ENCODE data around the gene TIAM1.

The TIAM1 gene

DNA sequence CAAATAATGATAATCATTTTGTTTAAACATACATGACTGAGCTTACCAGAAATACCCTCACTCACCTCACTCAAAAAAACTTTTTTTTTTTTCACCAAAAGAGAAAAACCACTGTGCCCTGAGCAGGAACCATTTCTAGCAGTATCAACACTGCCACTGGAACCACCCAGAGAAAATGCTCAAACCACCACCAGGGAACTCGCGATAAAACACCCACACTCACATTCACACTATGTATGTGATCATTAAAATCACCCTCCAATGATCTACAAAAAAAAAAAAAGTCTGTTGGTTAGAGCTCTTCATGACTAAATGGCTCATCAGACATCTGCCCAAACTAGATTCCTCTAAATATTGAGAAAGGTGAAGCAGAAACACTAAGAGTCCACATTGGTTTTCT, 11.5 kb downstream of the TIAM1 start:
- Histone ChIP-seq H3K27me3 (ENCODE audit: control insufficient read depth in 1 of 2, insufficient read depth in 2 of 2, low read length in 2 of 2) (no peaks in the 10 kb centered on the region), H3K4me1 (ENCODE audit: control insufficient read depth in 1 of 2, insufficient read depth in 2 of 2, low read length in 2 of 2) (no peaks in the 10 kb centered on the region), H3K9ac (ENCODE audit: low read depth in 1 of 2, low read length in 2 of 2) (no peak overlapping the region), H3K9me3 (ENCODE audit: control insufficient read depth in 1 of 2, low read length in 2 of 2) (no peaks in the 10 kb centered on the region), H3K36me3 (ENCODE audit: control insufficient read depth in 1 of 2, insufficient read depth in 2 of 2, low read length in 2 of 2) (no peaks in the 10 kb centered on the region), H3K27ac (ENCODE audit: low read depth, low read length) (no peak overlapping the region), H3K4me3 (ENCODE audit: low read depth in 1 of 2, low read length in 2 of 2) (no peak overlapping the region)

DNA sequence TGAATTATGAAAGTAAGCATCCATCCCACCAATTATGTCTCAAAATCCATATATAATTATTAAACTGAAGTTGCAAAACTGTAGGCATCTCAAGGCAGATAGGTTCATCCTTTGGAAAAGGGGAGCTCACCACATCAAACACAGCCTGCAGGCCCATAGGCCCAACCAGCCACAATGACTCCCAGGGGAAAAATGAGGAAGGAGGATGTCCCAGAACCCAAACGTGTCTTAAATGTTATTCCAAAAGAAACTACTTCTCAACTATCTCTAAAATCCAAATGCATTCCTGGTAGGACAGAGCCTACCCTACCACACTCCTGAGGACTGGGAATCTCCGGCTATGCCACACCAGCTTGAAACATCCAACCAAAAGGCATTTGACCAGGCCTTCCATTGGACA, 12.8 kb downstream of the TIAM1 start:
- Histone ChIP-seq H3K27ac (ENCODE audit: low read depth, low read length) (no peak overlapping the region), H3K9me3 (ENCODE audit: control insufficient read depth in 1 of 2, low read length in 2 of 2) (no peaks in the 10 kb centered on the region), H3K9ac (ENCODE audit: low read depth in 1 of 2, low read length in 2 of 2) (no peak overlapping the region), H3K36me3 (ENCODE audit: control insufficient read depth in 1 of 2, insufficient read depth in 2 of 2, low read length in 2 of 2) (no peaks in the 10 kb centered on the region), H3K4me3 (ENCODE audit: low read depth in 1 of 2, low read length in 2 of 2) (no peak overlapping the region), H3K27me3 (ENCODE audit: control insufficient read depth in 1 of 2, insufficient read depth in 2 of 2, low read length in 2 of 2) (no peaks in the 10 kb centered on the region), H3K4me1 (ENCODE audit: control insufficient read depth in 1 of 2, insufficient read depth in 2 of 2, low read length in 2 of 2) (no peaks in the 10 kb centered on the region)

DNA sequence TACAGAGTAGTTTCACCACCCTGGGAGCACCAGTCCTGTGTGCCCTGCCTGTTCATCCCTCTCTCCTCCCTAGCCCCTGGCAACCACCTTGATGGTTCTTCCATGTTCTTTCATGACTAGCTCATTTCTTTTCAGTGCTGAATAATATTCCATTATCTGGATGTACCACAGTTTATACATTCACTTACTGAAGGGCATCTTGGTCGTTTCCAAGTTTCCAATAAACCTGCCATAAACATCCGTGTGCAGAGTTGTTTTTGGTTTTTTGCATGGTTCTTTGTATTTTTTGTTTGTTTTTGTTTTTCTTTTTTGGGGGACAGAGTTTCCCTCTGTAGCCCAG, 13.9 kb downstream of the TIAM1 start:
- Histone ChIP-seq H3K27me3 (ENCODE audit: control insufficient read depth in 1 of 2, insufficient read depth in 2 of 2, low read length in 2 of 2) (no peaks in the 10 kb centered on the region), H3K36me3 (ENCODE audit: control insufficient read depth in 1 of 2, insufficient read depth in 2 of 2, low read length in 2 of 2) (no peaks in the 10 kb centered on the region), H3K27ac (ENCODE audit: low read depth, low read length) (no peak overlapping the region), H3K4me3 (ENCODE audit: low read depth in 1 of 2, low read length in 2 of 2) (no peak overlapping the region), H3K9ac (ENCODE audit: low read depth in 1 of 2, low read length in 2 of 2) (no peak overlapping the region), H3K4me1 (ENCODE audit: control insufficient read depth in 1 of 2, insufficient read depth in 2 of 2, low read length in 2 of 2) (no peaks in the 10 kb centered on the region), H3K9me3 (ENCODE audit: control insufficient read depth in 1 of 2, low read length in 2 of 2) (no peaks in the 10 kb centered on the region)

DNA sequence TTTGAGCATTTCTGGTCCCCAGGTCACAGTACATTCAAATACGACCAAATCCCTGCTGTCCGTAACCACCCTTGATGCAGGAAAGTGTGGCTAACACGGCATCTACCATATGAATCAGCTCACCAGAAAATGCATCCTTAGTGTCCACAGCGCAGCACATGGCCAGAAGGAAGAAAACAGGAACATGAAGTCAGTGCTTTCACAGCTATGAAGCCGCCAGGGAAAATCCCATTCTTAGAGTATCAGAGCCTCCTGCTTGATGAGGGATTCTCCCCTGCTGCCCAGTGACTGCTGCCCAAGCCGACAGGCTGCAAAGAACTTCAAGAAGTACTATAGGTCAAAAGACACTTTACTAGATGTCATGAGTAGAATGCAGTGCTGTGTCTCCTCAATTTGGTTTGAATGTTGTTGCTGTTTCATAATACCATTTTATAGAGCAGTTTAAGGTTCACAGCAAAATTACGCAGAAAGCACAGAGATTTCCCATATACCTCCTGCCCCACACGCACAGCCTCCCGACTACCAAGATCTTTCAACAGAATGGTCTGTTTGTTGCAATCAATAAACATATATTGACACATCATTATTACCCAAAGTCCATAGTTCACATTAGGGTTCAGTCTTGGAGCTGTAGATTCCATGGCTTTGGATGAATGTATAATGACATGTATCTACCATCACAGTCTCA, 14.5 kb downstream of the TIAM1 start:
- H3K27me3 ChIP-seq (ENCODE audit: control insufficient read depth in 1 of 2, insufficient read depth in 2 of 2, low read length in 2 of 2): no peaks in the 10 kb centered on the region
- no peaks in the 10 kb centered on the region for H3K4me1 ChIP-seq (ENCODE audit: control insufficient read depth in 1 of 2, insufficient read depth in 2 of 2, low read length in 2 of 2)
- no peaks in the 10 kb centered on the region for H3K9me3 ChIP-seq (ENCODE audit: control insufficient read depth in 1 of 2, low read length in 2 of 2)
- no peaks in the 10 kb centered on the region for H3K36me3 ChIP-seq (ENCODE audit: control insufficient read depth in 1 of 2, insufficient read depth in 2 of 2, low read length in 2 of 2)
- no peak overlapping the region for H3K9ac ChIP-seq (ENCODE audit: low read depth in 1 of 2, low read length in 2 of 2)
- H3K27ac ChIP-seq (ENCODE audit: low read depth, low read length): no peak overlapping the region
- H3K4me3 ChIP-seq (ENCODE audit: low read depth in 1 of 2, low read length in 2 of 2): no peak overlapping the region

DNA sequence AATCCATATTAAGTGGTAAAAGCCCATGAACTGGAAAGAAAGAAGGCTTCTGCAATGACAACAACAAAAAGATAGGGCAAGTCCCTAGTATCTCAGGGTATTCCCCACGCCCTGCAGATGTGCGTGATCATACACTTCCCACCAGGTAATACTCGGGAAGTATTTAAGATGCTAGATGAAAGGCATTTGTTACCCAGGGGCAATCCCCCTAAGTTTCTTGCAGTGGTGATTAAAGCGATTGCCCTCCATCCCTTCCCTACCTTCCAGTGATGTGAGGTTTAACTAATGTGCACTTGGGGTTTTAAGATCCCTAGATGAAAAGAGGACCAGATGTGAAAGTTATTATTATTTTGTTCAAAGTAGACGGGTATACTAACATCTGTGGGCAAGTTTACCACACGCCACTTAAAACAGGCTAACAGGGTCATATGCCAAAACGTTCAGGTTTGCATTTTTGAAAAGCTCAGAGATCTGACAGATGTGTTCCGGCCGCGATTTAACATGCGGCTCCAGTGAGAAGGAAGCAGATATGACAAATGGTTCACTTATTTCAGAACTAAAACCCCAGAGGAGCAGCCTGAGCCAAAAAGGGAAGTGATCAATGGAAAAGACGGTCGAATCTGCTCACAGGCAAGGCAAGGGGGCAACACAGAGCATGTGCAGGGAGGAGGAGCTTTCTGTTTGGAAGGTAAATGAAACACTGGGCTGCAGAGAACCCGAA, 17.4 kb downstream of the TIAM1 start:
- Histone ChIP-seq H3K4me3 (ENCODE audit: low read depth in 1 of 2, low read length in 2 of 2) (no peak overlapping the region), H3K27me3 (ENCODE audit: control insufficient read depth in 1 of 2, insufficient read depth in 2 of 2, low read length in 2 of 2) (no peaks in the 10 kb centered on the region), H3K9ac (ENCODE audit: low read depth in 1 of 2, low read length in 2 of 2) (no peak overlapping the region), H3K9me3 (ENCODE audit: control insufficient read depth in 1 of 2, low read length in 2 of 2) (no peaks in the 10 kb centered on the region), H3K27ac (ENCODE audit: low read depth, low read length) (no peak overlapping the region), H3K4me1 (ENCODE audit: control insufficient read depth in 1 of 2, insufficient read depth in 2 of 2, low read length in 2 of 2) (no peaks in the 10 kb centered on the region), H3K36me3 (ENCODE audit: control insufficient read depth in 1 of 2, insufficient read depth in 2 of 2, low read length in 2 of 2) (no peaks in the 10 kb centered on the region)

DNA sequence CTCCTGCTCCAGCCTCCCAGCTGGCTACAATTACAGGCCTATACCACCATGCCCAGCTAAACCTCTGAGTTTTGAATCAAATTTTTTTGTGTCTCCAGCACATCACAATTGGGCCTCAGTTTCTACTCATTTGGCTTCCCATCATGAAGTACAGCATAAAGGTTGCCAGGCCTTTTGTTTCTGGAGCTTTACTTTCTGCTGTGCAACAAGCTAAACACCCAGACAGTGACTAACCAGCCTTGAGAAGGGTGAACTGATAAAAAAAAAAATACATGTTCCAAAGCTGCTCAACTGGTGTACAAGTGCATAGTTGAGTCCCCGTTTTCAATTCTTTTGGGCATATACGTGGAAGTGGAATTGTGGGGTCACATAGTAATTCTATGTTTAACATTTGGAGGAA, 25.1 kb downstream of the TIAM1 start:
- Histone ChIP-seq H3K27ac (ENCODE audit: low read depth, low read length) (no peak overlapping the region), H3K9me3 (ENCODE audit: control insufficient read depth in 1 of 2, low read length in 2 of 2) (no peaks in the 10 kb centered on the region), H3K9ac (ENCODE audit: low read depth in 1 of 2, low read length in 2 of 2) (no peak overlapping the region), H3K4me3 (ENCODE audit: low read depth in 1 of 2, low read length in 2 of 2) (no peak overlapping the region), H3K36me3 (ENCODE audit: control insufficient read depth in 1 of 2, insufficient read depth in 2 of 2, low read length in 2 of 2) (no peaks in the 10 kb centered on the region), H3K27me3 (ENCODE audit: control insufficient read depth in 1 of 2, insufficient read depth in 2 of 2, low read length in 2 of 2) (no peaks in the 10 kb centered on the region), H3K4me1 (ENCODE audit: control insufficient read depth in 1 of 2, insufficient read depth in 2 of 2, low read length in 2 of 2) (no peaks in the 10 kb centered on the region)

DNA sequence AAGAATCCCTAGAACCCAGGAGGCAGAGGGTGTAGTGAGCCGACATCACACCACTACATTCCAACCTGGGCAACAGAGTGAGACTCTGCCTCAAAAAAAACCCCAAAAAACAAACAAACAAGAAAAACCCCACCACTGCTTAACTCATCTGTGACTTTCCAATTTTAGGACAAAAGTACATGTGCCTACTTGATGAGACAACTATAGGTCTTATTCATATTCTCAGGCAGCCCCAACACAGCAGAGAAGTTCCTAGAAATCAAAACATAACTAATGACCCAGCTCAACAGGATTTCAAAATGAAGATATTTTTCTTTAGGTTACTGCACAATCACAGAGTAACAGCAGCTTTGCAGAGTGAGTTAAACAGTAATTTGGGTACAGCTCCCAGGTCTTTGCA, 26.4 kb downstream of the TIAM1 start:
- H3K36me3 ChIP-seq (ENCODE audit: control insufficient read depth in 1 of 2, insufficient read depth in 2 of 2, low read length in 2 of 2): no peaks in the 10 kb centered on the region
- H3K4me3 ChIP-seq (ENCODE audit: low read depth in 1 of 2, low read length in 2 of 2): no peak overlapping the region
- H3K9me3 ChIP-seq (ENCODE audit: control insufficient read depth in 1 of 2, low read length in 2 of 2): no peaks in the 10 kb centered on the region
- H3K27me3 ChIP-seq (ENCODE audit: control insufficient read depth in 1 of 2, insufficient read depth in 2 of 2, low read length in 2 of 2): no peaks in the 10 kb centered on the region
- no peak overlapping the region for H3K9ac ChIP-seq (ENCODE audit: low read depth in 1 of 2, low read length in 2 of 2)
- H3K4me1 ChIP-seq (ENCODE audit: control insufficient read depth in 1 of 2, insufficient read depth in 2 of 2, low read length in 2 of 2): no peaks in the 10 kb centered on the region
- H3K27ac ChIP-seq (ENCODE audit: low read depth, low read length): no peak overlapping the region

DNA sequence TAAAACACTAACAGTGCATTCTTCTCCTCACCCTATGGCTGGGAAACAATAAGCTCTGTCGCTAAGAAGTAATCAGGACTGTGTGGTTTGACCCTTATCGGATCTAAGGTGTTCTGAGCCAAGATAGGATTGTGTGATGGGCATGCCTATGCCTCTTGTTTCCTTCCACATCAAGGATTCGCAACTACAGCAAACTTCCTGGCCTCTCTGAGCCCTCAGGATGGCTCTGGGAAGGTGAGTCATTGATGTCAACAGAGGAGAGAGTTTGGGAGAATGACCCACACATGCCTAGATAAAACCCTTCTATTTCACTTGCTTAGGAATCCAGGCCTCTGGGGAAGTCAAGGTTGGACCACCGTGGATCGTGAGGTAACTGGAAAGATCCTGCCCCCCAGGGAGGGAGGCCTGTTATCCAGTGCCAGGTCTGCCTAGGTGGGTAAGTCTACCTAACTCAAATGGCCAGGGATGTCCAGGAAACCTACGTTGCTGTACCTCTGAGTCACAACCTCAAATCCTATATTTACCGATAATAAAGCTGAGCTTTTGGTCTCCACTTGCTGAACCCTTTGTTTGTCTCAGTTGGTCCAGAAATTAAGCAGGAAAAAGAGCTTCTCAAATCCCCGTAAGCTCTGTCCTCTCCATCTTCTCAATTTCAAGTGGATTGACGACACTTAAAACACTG, 27.4 kb downstream of the TIAM1 start:
- no peak overlapping the region for H3K9ac ChIP-seq (ENCODE audit: low read depth in 1 of 2, low read length in 2 of 2)
- H3K27ac ChIP-seq (ENCODE audit: low read depth, low read length): no peak overlapping the region
- H3K9me3 ChIP-seq (ENCODE audit: control insufficient read depth in 1 of 2, low read length in 2 of 2): no peaks in the 10 kb centered on the region
- no peaks in the 10 kb centered on the region for H3K27me3 ChIP-seq (ENCODE audit: control insufficient read depth in 1 of 2, insufficient read depth in 2 of 2, low read length in 2 of 2)
- H3K4me3 ChIP-seq (ENCODE audit: low read depth in 1 of 2, low read length in 2 of 2): no peak overlapping the region
- no peaks in the 10 kb centered on the region for H3K36me3 ChIP-seq (ENCODE audit: control insufficient read depth in 1 of 2, insufficient read depth in 2 of 2, low read length in 2 of 2)
- H3K4me1 ChIP-seq (ENCODE audit: control insufficient read depth in 1 of 2, insufficient read depth in 2 of 2, low read length in 2 of 2): no peaks in the 10 kb centered on the region

DNA sequence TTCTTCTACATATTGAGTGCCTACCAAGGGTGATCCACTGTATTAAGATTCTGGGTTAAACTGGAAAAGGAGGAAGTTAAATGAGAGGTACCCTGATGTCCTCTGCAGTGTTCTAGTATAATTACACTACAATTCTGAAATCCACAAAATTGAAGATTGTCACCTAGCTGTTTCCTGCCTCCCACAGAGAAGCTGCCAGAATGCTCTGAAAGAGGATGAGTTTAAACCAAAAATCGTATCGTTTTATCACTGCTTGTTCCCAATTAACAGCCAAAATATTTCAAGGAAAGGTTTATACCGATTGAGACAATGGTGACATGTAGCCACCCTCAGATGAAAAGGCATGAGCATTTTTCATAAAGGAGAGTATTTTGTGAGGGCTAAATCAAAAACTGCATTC, 28.0 kb downstream of the TIAM1 start:
- Histone ChIP-seq H3K9me3 (ENCODE audit: control insufficient read depth in 1 of 2, low read length in 2 of 2) (no peaks in the 10 kb centered on the region), H3K27ac (ENCODE audit: low read depth, low read length) (no peak overlapping the region), H3K4me1 (ENCODE audit: control insufficient read depth in 1 of 2, insufficient read depth in 2 of 2, low read length in 2 of 2) (no peaks in the 10 kb centered on the region), H3K27me3 (ENCODE audit: control insufficient read depth in 1 of 2, insufficient read depth in 2 of 2, low read length in 2 of 2) (no peaks in the 10 kb centered on the region), H3K9ac (ENCODE audit: low read depth in 1 of 2, low read length in 2 of 2) (no peak overlapping the region), H3K36me3 (ENCODE audit: control insufficient read depth in 1 of 2, insufficient read depth in 2 of 2, low read length in 2 of 2) (no peaks in the 10 kb centered on the region), H3K4me3 (ENCODE audit: low read depth in 1 of 2, low read length in 2 of 2) (no peak overlapping the region)

DNA sequence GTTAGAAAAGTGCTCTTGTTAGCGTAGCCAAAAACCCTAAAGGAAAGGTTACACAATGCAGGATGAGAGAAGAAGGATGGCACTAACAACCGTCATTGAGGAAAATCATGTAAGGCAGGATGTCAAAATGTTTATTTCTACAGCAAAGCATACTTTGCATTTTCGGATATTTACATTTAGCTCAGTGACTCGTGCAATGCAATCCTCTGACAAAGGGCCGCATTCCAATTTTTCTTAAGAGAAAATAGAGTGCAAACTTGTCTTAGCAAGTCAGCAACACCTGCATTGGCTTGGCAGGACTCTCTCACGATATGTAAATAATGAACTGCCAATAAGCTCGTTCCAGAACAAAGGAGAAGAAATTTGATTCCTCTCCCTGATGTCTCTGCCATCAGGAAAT, 33.3 kb downstream of the TIAM1 start:
- Histone ChIP-seq H3K9ac (ENCODE audit: low read depth in 1 of 2, low read length in 2 of 2) (no peak overlapping the region), H3K4me3 (ENCODE audit: low read depth in 1 of 2, low read length in 2 of 2) (no peak overlapping the region), H3K4me1 (ENCODE audit: control insufficient read depth in 1 of 2, insufficient read depth in 2 of 2, low read length in 2 of 2) (no peaks in the 10 kb centered on the region), H3K27ac (ENCODE audit: low read depth, low read length) (no peak overlapping the region), H3K9me3 (ENCODE audit: control insufficient read depth in 1 of 2, low read length in 2 of 2) (no peaks in the 10 kb centered on the region), H3K36me3 (ENCODE audit: control insufficient read depth in 1 of 2, insufficient read depth in 2 of 2, low read length in 2 of 2) (no peaks in the 10 kb centered on the region), H3K27me3 (ENCODE audit: control insufficient read depth in 1 of 2, insufficient read depth in 2 of 2, low read length in 2 of 2) (no peaks in the 10 kb centered on the region)

Measured in duodenal mucosa (tissue), 2 donors.